ENCODE data around the gene ORC3. TPM values are rescaled to one million over a fixed set of nuclear protein-coding genes. Genes with fewer than 3 reads are reported as not detected.

Gene ORC3
- total and polyA plus RNA-seq, 2 donors (not counting 1 experiment from before 2014, with no cell fraction given), result 16.1 to 31.2 TPM

DNA sequence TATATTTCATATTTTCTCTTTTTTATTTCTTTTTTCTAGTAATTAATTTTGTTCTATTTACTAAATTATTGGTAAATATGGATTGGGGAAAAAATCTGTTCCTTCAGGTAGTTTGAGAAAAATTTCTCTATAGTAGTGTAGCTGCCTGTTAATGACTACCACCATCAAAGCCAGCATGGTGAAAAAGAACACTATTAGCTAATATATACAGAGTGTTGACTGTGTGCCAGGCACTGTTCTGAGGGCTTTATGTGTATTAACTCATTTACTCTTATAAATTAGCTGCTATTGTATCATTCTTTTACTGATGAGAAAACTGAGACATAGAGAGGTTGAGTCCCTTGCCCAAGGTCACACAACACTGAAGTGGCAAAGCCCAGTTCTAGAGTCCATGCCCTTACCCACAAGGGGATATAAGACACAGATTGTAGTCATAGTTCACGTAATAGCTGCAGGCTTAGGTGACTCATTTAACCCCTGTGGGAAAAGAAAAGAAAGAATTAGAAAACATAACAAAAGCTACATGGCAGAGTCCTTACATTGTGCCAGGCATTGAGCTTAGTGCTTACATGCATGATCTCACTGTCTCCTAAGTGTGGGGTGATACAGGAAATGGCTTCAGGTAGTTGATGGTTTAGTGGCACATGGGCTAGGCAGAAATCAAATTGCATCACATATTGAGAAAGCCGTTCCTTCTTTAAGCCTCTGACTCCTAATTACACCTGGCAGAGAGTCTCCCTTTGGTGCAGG is 124.3 kb downstream of the ORC3 start:
- no CpG with 5 or more reads among the region's 2 CpGs for WGBS (ENCODE audit: insufficient coverage)
- ChIA-PET CTCF (interaction anchor here (0.7 kb wide), 1 partner anchor 860 kb away, joined by 3 read pairs; no protein-coding TSS in a partner anchor), POLR2A (no interaction called here)
- Histone ChIP-seq H3K36me3 (replicated peaks in 1 of 2; ENCODE audit: control extremely low read depth in 1 of 2, control insufficient read depth in 1 of 2, extremely low read depth in 1 of 2, insufficient read depth in 2 of 2, low read length in 1 of 2) (no peaks in the 10 kb centered on the region), H3K9me3 (ENCODE audit: control extremely low read depth in 1 of 3, control insufficient read depth in 2 of 3, insufficient read depth in 1 of 3, low read length in 2 of 3) (no peaks in the 10 kb centered on the region), H3K9ac (ENCODE audit: low read length) (no peak overlapping the region), H3K27me3 (replicated peaks in 1 of 4; ENCODE audit: control extremely low read depth in 1 of 4, control insufficient read depth in 3 of 4, insufficient read depth in 4 of 4, low read length in 3 of 4) (no peaks in the 10 kb centered on the region), H4K20me1 (ENCODE audit: control insufficient read depth, insufficient read depth, low read length, poor library complexity, severe bottlenecking) (no peaks in the 10 kb centered on the region), H3K27ac (ENCODE audit: low read length in 2 of 2) (no peak overlapping the region), H3K4me1 (ENCODE audit: control insufficient read depth in 2 of 2, insufficient read depth in 2 of 2, low read length in 2 of 2) (peaks cover 4% of the 10 kb centered on the region in 2 donors), H3K4me3 (ENCODE audit: control extremely low read depth in 1 of 5, extremely low read depth in 1 of 5, insufficient read depth in 1 of 5, low read depth in 2 of 5, low read length in 4 of 5) (no peak overlapping the region), H3K79me2 (ENCODE audit: control insufficient read depth, insufficient read depth, low read length) (no peaks in the 10 kb centered on the region), H2AFZ (ENCODE audit: insufficient read depth, low read depth, low read length, poor library complexity, severe bottlenecking) (no peak overlapping the region), H3K4me2 (replicated peaks; ENCODE audit: low read depth, low read length, poor library complexity, severe bottlenecking) (no peak overlapping the region)
- DNase-seq (no peak), ATAC-seq (ENCODE audit: low read depth) (peak; percentile 65)
- Mint-ChIP-seq H3K27ac (no peak overlapping the region), H3K9me3 (ENCODE audit: insufficient read depth) (no peaks in the 10 kb centered on the region), H3K4me1 (peaks cover 7% of the 10 kb centered on the region), H3K4me3 (no peak overlapping the region), H3K27me3 (no peaks in the 10 kb centered on the region)
- TF ChIP-seq, protein P1, sequence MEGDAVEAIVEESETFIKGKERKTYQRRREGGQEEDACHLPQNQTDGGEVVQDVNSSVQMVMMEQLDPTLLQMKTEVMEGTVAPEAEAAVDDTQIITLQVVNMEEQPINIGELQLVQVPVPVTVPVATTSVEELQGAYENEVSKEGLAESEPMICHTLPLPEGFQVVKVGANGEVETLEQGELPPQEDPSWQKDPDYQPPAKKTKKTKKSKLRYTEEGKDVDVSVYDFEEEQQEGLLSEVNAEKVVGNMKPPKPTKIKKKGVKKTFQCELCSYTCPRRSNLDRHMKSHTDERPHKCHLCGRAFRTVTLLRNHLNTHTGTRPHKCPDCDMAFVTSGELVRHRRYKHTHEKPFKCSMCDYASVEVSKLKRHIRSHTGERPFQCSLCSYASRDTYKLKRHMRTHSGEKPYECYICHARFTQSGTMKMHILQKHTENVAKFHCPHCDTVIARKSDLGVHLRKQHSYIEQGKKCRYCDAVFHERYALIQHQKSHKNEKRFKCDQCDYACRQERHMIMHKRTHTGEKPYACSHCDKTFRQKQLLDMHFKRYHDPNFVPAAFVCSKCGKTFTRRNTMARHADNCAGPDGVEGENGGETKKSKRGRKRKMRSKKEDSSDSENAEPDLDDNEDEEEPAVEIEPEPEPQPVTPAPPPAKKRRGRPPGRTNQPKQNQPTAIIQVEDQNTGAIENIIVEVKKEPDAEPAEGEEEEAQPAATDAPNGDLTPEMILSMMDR (IDR thresholded peaks at IDR 0.05), result no peak
- no peak for TF ChIP-seq EZH2 (IDR thresholded peaks at IDR 0.05; ENCODE audit: borderline replicate concordance, insufficient read depth, low read depth, low read length, poor library complexity, severe bottlenecking)
- intact Hi-C loops (cut with micrococcal nuclease), result no loop called here

Other genes with a start within 250 kb of the ORC3 start
- gene C6orf163, start 245.3 kb upstream of the ORC3 start, total RNA-seq, result 10.0 and 11.8 TPM in 2 replicates
- 0.57 and 1.1 TPM in 2 replicates for gene C6orf163, start 245.3 kb upstream of the ORC3 start, polyA plus RNA-seq
- not detected in 2 replicates for gene CFAP206, start 182.2 kb upstream of the ORC3 start, total RNA-seq
- gene CFAP206, start 182.2 kb upstream of the ORC3 start, polyA plus RNA-seq, result not detected in 2 replicates
- 15.1 and 15.6 TPM in 2 replicates for gene SLC35A1, start 117.2 kb upstream of the ORC3 start, total RNA-seq
- 9.1 and 13.8 TPM in 2 replicates for gene SLC35A1, start 117.2 kb upstream of the ORC3 start, polyA plus RNA-seq
- 37.9 and 38.7 TPM in 2 replicates for gene RARS2, start 148 bp upstream of the ORC3 start, total RNA-seq
- 7.1 and 8.1 TPM in 2 replicates for gene RARS2, start 148 bp upstream of the ORC3 start, polyA plus RNA-seq
- 105 and 108 TPM in 2 replicates for gene AKIRIN2, start 112.1 kb downstream of the ORC3 start, total RNA-seq
- gene AKIRIN2, start 112.1 kb downstream of the ORC3 start, polyA plus RNA-seq, result 82.2 and 126 TPM in 2 replicates